B cell (primary cell): ENCODE results near the gene ARHGEF10L. TPM values are rescaled to one million over a fixed set of nuclear protein-coding genes. Genes with fewer than 3 reads are reported as not detected.

Experiments
- ATAC-seq: fragments of 200-7000 bp; cut with Tn5 transposase; one replicate; pipeline ENCODE4 v1.10.0; 2021; ENCODE audit warnings: low read depth, mild to moderate bottlenecking, moderate number of reproducible peaks, moderate library complexity
- CTCF ChIA-PET: fragments of 350-600 bp; sonication (Branson Sonifier 250); formaldehyde crosslinking; loops from one replicate; lab custom pipeline; 2021; ENCODE audit warnings: antibody characterized with exemption, inconsistent platforms; lab: Charles Lee
- POLR2A ChIA-PET: fragments of 350-600 bp; sonication (Branson Sonifier 250); formaldehyde crosslinking; loops from one replicate; lab custom pipeline; 2021; ENCODE audit warnings: antibody characterized with exemption; lab: Charles Lee
- DNase-seq: peaks from one replicate; pipeline ENCODE4 v3.0.0; 2013
- H2AFZ ChIP-seq: 2 replicates; pipeline ENCODE4 v1.6.1; 2012; ENCODE audit warnings: mild to moderate bottlenecking, low read depth, low read length; ENCODE audit not compliant: insufficient read depth, poor library complexity, severe bottlenecking
- H3K27ac ChIP-seq, 2 donors: 1 replicate in 1 of 2; 2 replicates in 1 of 2; pipeline ENCODE4 v1.5.1; 2012 to 2013; ENCODE audit warnings: low read length in 2 of 2, mild to moderate bottlenecking in 2 of 2, moderate library complexity in 1 of 2
- H3K27me3 ChIP-seq, 4 experiments: fragments of 200-600 bp in 1 of 4; sonication (generic) in 1 of 4; replicated peaks in 1 of 4; 1 replicate in 2 of 4; 2 replicates in 2 of 4; pipeline versions ENCODE4 v1.6.1 to v1.7.0; 2013 to 2016; ENCODE audit warnings: low read length in 3 of 4, mild to moderate bottlenecking in 2 of 4, mixed read lengths in 1 of 4, moderate library complexity in 1 of 4; ENCODE audit not compliant: insufficient read depth in 4 of 4, control insufficient read depth in 3 of 4; ENCODE audit errors: control extremely low read depth in 1 of 4
- H3K36me3 ChIP-seq, 2 experiments: replicated peaks in 1 of 2; 1 replicate in 1 of 2; 2 replicates in 1 of 2; pipeline versions ENCODE4 v1.6.1 to v1.7.1; 2013; ENCODE audit warnings: low read length in 1 of 2; ENCODE audit not compliant: insufficient read depth in 2 of 2, control insufficient read depth in 1 of 2; ENCODE audit errors: control extremely low read depth in 1 of 2, extremely low read depth in 1 of 2
- H3K4me1 ChIP-seq, 2 donors: fragments of 200-600 bp in 1 of 2; sonication (generic) in 1 of 2; 1 replicate in 1 of 2; 2 replicates in 1 of 2; pipeline versions ENCODE4 v1.5.1 to v1.6.1; 2013 to 2017; ENCODE audit warnings: low read length in 2 of 2; ENCODE audit not compliant: control insufficient read depth in 2 of 2, insufficient read depth in 2 of 2
- H3K4me2 ChIP-seq: replicated peaks from 2 replicates; pipeline ENCODE3; 2012; ENCODE audit warnings: mild to moderate bottlenecking, low read depth, low read length; ENCODE audit not compliant: poor library complexity, severe bottlenecking
- H3K4me3 ChIP-seq, 5 experiments: fragments of 200-600 bp in 1 of 5; sonication (generic) in 1 of 5; 1 replicate in 3 of 5; 2 replicates in 2 of 5; pipeline versions ENCODE4 v1.5.1 to v1.7.0; 2011 to 2016; ENCODE audit warnings: low read length in 4 of 5, mild to moderate bottlenecking in 4 of 5, low read depth in 2 of 5, control low read depth in 1 of 5, moderate library complexity in 1 of 5; ENCODE audit not compliant: insufficient read depth in 1 of 5; ENCODE audit errors: control extremely low read depth in 1 of 5, extremely low read depth in 1 of 5
- H3K79me2 ChIP-seq: fragments of 200-600 bp; sonication (generic); one replicate; pipeline ENCODE4 v1.6.0; 2016; ENCODE audit warnings: low read length; ENCODE audit not compliant: control insufficient read depth, insufficient read depth
- H3K9ac ChIP-seq: fragments of 200-600 bp; sonication (generic); 2 replicates; pipeline ENCODE4 v1.6.1; 2017; ENCODE audit warnings: mild to moderate bottlenecking, low read length, moderate library complexity
- H3K9me3 ChIP-seq, 3 donors: one replicate each; pipeline versions ENCODE4 v1.6.1 to v1.7.1; 2013; ENCODE audit warnings: low read length in 2 of 3; ENCODE audit not compliant: control insufficient read depth in 2 of 3, insufficient read depth in 1 of 3; ENCODE audit errors: control extremely low read depth in 1 of 3
- H4K20me1 ChIP-seq: 2 replicates; pipeline ENCODE4 v1.6.0; 2012; ENCODE audit warnings: mild to moderate bottlenecking, low read length; ENCODE audit not compliant: insufficient read depth, control insufficient read depth, poor library complexity, severe bottlenecking
- H3K27ac Mint-ChIP-seq: one replicate; pipeline ENCODE4 v1.8.0; 2021; ENCODE audit warnings: mixed read lengths
- H3K27me3 Mint-ChIP-seq: one replicate; pipeline ENCODE4 v1.8.0; 2021; ENCODE audit warnings: mixed read lengths
- H3K4me1 Mint-ChIP-seq: one replicate; pipeline ENCODE4 v1.8.0; 2021; ENCODE audit warnings: mixed read lengths
- H3K4me3 Mint-ChIP-seq: one replicate; pipeline ENCODE4 v1.8.0; 2021; ENCODE audit warnings: mixed read lengths
- H3K9me3 Mint-ChIP-seq: one replicate; pipeline ENCODE4 v1.8.0; 2022; ENCODE audit warnings: mixed read lengths; ENCODE audit not compliant: insufficient read depth
- EZH2 ChIP-seq: IDR thresholded peaks from 2 replicates; pipeline ENCODE4 v1.6.1; 2012; ENCODE audit warnings: borderline replicate concordance, low read depth, mild to moderate bottlenecking, moderate library complexity, low read length; ENCODE audit not compliant: insufficient read depth, poor library complexity, severe bottlenecking
- WGBS: methylation state at CpG from one replicate; pipeline ENCODE4 v1.1.5; 2013; ENCODE audit warnings: missing lambda C conversion rate; ENCODE audit not compliant: insufficient coverage; 5-methylcytosine and 5-hydroxymethylcytosine counted together
- intact Hi-C: fragments of 100-400 bp; cut with micrococcal nuclease; formaldehyde crosslinking; loops from one replicate; pipeline ENCODE4 v1.10.0; 2022
- polyA plus RNA-seq: library from polyadenylated mRNA; depleted of rRNA; stranded (reverse); fragments of >200 nt; gene quantifications from 2 replicates; pipeline ENCODE4 v1.2.3, GENCODE V29; 2012
- total RNA-seq, 2 donors: library from RNA; stranded (reverse); fragments of 120-200 nt in 1 of 2; gene quantifications; 1 replicate in 1 of 2; 2 replicates in 1 of 2; pipeline versions ENCODE4 v1.2.3 to v1.2.4, GENCODE V29; 2013 to 2022
- TF ChIP-seq, protein P1 (sequence below): fragments of 200-600 bp; IDR thresholded peaks from one replicate; pipeline ENCODE4 v1.8.0; 2022; ENCODE audit warnings: antibody characterized with exemption, mild to moderate bottlenecking

Gene ARHGEF10L
- total and polyA plus RNA-seq, 2 donors (not counting 1 experiment from before 2014, with no cell fraction given) = 2.0 to 4.9 TPM

DNA sequence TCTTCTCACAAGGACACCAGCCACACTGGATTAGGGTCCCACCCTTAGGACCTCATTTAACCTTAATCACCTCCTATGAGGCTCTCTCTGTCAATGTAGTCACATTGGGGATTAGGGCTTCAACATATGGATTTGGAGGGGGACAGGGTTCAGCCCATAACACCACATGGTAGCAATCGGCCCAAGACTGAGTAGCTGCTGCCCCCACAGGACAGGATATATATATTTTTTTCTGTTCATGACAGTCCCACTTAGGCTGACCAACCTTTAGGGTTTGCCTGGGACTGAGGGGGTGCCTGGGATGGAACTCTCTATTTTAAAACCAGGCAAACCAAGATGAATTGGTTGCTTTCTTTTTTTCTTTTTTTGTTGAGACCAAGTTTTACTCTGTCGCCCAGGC is 207.4 kb downstream of the ARHGEF10L start:
- H3K4me3 Mint-ChIP-seq = no peak overlapping the region
- Histone ChIP-seq H4K20me1 (no peaks in the 10 kb centered on the region), H3K9me3 (peaks cover 0 to 11% (median 0%) of the 10 kb centered on the region in 3 donors), H3K9ac (no peak overlapping the region), H3K4me1 (no peaks in the 10 kb centered on the region), H3K79me2 (no peaks in the 10 kb centered on the region), H3K27me3 (no peaks in the 10 kb centered on the region), H3K4me2 (no peak overlapping the region), H3K27ac (no peak overlapping the region), H3K4me3 (no peak overlapping the region), H3K36me3 (no peaks in the 10 kb centered on the region), H2AFZ (no peak overlapping the region)
- TF ChIP-seq, protein P1, sequence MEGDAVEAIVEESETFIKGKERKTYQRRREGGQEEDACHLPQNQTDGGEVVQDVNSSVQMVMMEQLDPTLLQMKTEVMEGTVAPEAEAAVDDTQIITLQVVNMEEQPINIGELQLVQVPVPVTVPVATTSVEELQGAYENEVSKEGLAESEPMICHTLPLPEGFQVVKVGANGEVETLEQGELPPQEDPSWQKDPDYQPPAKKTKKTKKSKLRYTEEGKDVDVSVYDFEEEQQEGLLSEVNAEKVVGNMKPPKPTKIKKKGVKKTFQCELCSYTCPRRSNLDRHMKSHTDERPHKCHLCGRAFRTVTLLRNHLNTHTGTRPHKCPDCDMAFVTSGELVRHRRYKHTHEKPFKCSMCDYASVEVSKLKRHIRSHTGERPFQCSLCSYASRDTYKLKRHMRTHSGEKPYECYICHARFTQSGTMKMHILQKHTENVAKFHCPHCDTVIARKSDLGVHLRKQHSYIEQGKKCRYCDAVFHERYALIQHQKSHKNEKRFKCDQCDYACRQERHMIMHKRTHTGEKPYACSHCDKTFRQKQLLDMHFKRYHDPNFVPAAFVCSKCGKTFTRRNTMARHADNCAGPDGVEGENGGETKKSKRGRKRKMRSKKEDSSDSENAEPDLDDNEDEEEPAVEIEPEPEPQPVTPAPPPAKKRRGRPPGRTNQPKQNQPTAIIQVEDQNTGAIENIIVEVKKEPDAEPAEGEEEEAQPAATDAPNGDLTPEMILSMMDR = no peak
- no peak for TF ChIP-seq EZH2
- POLR2A ChIA-PET = no interaction called here
- no peaks in the 10 kb centered on the region for H3K9me3 Mint-ChIP-seq
- DNase-seq (no peak), ATAC-seq (no peak)
- H3K4me1 Mint-ChIP-seq = no peaks in the 10 kb centered on the region
- CTCF ChIA-PET = no interaction called here
- 100% methylated on average over 1 of the region's 2 CpGs for WGBS
- H3K27me3 Mint-ChIP-seq = peaks cover 10% of the 10 kb centered on the region
- H3K27ac Mint-ChIP-seq = no peak overlapping the region
- intact Hi-C loops = no loop called here

Other genes with a start within 250 kb of the ARHGEF10L start
- 0.44 and 0.63 TPM in 2 replicates for gene PADI4, start 231.5 kb upstream of the ARHGEF10L start, total RNA-seq
- 0.85 and 1.6 TPM in 2 replicates for gene PADI4, start 231.5 kb upstream of the ARHGEF10L start, polyA plus RNA-seq
- not detected in 2 replicates for gene PADI6, start 167.5 kb upstream of the ARHGEF10L start, total RNA-seq
- 0.04 and 0.10 TPM in 2 replicates for gene PADI6, start 167.5 kb upstream of the ARHGEF10L start, polyA plus RNA-seq
- gene RCC2, start 100.0 kb upstream of the ARHGEF10L start, total RNA-seq = 76.9 TPM in 2 replicates
- 48.9 and 59.8 TPM in 2 replicates for gene RCC2, start 100.0 kb upstream of the ARHGEF10L start, polyA plus RNA-seq
- gene ACTL8, start 215.6 kb downstream of the ARHGEF10L start, total RNA-seq = not detected in 2 replicates
- gene ACTL8, start 215.6 kb downstream of the ARHGEF10L start, polyA plus RNA-seq = not detected in 2 replicates